Stimulated activated CD8-positive, alpha-beta memory T cell treated with anti-CD3 and anti-CD28 coated beads, Interleukin-4, amount 100 ng/mL, for 48 hours (primary cell): ENCODE data around the gene RNF146.
"Not testable (repeated sequence)": the region's sequence is repeated elsewhere in the genome, so short reads cannot be mapped to it uniquely, and the experiment has no call there.

Experiments
- DNase-seq: peaks from one replicate; pipeline ENCODE4 v3.0.0-alpha.2; 2020

The RNF146 gene

DNA sequence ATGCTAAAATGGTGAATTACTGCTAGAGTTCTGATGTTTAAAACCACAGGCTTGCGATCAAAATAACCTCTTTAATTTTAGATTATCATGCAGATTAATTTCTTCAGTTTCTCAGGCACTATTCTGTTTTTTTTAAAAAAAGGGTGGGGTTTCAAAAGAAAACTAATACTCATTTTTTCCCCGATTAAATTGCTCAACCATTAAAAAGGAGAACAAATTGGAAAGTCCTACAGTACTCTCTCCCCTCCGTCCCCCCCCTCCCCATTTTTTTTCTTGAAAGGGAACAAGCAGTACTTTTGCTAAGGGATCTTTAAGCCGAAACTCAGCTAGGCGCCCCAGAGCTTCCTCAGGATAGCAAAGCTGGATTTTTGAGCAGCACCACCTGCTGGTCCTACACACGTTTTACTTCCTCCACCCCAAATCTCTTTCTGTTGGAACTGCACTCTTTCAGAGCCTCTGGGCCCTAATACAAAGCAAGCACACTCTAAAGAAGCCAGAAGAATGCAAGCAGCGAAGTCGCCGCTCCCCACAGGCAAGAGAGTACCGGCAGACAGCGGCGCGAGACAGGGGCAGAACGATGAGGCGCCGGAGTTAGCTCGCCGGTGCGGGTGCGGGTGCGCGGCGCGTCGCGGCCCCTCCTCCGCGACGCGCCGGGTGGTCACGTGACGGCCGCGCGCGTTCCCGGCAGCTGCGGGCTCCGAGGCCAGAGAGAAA is at the start of gene RNF146:
RNF146 (plus strand) TSS at position 687 of the 714 bp plus-strand sequence. CDS start 13,475 bp downstream, outside the sequence.
- DNase-seq, result peak; percentile 79

DNA sequence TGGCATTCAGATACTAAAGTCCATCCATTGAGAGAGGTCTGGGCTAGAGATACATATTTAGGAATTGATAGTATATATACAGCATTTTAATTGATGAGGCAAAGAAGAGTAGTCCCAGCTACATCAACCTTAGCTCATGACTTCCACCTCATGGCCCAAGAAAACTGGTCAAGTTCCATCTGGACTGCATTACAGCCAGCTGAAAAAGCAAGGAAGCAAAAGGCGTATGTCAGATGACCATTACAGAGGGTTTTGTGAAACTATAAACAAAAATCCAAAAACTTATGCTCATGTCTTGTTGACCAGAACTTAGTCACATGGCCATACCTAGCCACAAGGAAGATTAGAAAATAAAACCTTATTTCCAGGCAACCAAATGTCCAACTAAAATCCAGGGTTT is 46.8 kb upstream of the RNF146 start:
- DNase-seq, result no peak

DNA sequence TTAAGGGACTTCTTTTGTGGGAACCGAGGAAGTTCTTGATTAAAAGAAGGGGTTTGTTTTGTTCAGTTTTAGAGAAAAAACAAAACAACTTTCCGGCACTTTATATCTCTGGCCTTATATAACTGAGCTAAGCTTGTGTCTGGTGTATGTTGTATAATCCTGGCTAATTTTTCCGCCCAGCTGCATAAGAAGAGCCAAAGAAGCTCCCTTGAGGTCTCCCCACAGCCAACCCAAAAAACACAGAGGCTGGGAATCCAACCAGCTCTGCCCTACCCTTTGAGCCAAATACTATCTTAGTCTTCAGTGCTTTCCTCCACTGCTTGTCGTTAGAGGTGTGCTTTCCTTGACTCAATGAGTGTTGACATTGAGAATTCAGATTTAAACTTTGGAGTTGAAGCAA is 45.5 kb upstream of the RNF146 start:
- DNase-seq, result no peak

GRCh38 chr6:127222418-127222817 is 44.2 kb upstream of the RNF146 start:
- DNase-seq, result no peak

DNA sequence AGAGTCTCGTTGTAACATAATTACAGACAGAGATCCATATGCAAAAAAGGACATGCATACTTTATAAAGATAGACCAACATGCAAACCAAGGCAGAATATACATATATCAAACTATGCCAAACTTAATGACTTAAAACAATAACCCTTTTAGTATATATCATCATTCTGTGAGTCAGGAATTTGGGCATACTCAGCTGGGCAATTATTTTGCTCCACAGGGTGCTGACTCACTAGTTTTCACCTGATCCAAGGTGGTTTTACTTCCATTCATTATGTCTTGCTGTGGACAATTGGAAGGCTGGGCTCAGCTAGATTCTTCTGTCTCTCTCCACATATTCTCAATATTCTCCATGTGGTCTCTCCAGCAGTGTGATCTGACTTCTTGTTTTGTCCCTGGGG is 41.2 kb upstream of the RNF146 start:
- no peak for DNase-seq

GRCh38 chr6:127233819-127234218 is 32.8 kb upstream of the RNF146 start:
- not testable (repeated sequence) for DNase-seq

DNA sequence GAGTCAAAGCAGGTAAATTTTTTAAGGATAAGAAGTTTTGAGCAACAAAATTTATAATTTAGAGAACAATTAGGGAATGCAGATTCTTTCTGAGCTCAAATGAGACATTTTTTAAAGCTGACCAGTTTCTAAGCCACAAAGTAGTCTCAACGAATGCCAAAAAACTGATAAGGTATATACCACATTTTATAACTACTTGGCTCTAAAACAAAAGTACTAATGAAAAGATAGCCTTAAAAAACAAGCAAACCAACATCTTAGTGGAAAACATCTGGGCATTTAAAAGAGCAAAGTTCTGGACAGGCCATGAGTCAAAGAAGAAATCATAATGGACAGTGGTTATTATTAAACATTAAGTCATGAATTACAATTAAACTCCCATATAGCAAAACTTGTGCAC is 23.2 kb upstream of the RNF146 start:
- DNase-seq, result no peak

DNA sequence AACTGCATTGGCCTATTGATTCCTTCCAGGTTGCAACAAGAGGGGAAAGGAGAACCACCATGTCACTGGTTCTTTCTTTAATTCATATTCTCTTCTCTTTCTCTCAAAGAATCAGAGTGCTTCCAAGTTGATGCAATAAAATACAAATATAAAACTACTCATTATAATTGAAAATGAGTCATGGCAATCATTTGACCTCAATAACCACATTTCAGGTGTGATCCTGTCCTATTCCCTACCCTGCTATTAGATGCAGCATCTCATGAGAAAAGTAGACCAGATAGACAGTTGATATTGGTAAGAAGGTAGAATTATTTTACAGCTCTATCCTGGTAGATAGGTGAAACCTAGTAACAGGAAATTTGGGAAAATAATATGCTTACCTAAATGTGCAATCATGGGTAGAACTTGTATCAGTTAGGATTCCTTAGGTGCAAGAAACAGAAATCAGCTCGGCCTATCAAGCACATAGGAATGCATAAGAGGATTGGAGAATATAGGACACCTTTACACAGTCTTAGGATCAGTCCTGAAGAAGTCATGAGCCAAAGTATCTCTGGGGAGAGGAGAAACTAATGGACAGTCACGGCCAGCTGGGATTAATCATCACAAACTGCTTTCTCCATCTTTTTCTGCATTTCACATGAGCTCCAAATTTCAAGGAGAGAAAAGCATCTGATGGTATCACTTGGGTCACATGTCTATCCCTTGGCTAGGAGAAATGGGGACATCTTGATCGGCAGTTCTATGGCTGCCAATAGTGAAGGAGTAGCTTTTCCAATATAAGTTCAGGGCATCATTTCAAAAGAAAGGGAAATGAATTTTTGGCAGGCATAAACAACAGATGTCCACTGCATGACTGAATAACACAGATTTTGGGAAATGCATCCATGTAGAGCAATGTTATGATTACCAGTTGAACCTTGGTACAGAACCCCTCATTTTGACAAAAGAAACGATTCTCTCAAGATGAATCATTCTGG is 19.3 kb upstream of the RNF146 start:
- DNase-seq, result no peak

GRCh38 chr6:127249621-127250020 is 17.0 kb upstream of the RNF146 start:
- no peak for DNase-seq

DNA sequence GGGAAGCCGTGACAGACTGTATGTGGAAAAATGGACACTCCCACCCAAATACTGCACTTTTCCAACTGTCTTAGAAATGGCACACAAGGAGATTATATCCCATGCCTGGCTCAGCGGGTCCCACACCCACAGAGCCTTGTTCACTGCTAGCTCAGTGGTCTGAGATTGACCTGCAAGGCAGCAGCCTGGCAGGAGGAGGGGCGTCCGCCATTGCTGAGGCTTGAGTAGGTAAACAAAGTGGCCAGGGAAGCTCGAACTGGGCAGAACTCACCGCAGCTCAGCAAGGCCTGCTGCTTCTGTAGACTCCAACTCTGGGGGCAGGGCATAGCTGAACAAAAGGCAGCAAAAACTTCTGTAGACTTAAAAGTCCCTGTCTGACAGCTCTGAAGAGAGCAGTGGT is 11.4 kb upstream of the RNF146 start:
- DNase-seq, result no peak

DNA sequence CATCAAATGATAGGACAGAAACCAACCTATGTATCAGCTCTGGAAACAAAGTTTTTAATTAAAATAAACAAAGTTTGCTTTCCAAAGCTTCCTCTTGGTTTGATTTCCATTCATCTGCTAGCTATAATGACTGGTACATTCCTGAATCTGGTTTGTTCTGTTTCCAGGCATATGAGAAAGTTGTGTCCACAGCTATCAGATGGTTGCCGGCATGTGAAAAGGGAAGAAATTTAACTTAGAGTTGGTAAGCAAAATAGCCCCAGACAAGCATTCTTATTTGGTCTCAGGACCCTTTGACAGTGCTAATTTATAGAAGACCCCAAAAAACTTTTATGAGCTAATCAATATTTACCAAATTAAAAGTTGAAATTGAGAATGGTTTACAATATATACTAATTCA is 3.8 kb upstream of the RNF146 start:
- no peak for DNase-seq

GRCh38 chr6:127263481-127263880 is 3.2 kb upstream of the RNF146 start:
- no peak for DNase-seq

GRCh38 chr6:127266892-127267645 is 405 bp downstream of the RNF146 start:
- DNase-seq, result peak; percentile 70

DNA sequence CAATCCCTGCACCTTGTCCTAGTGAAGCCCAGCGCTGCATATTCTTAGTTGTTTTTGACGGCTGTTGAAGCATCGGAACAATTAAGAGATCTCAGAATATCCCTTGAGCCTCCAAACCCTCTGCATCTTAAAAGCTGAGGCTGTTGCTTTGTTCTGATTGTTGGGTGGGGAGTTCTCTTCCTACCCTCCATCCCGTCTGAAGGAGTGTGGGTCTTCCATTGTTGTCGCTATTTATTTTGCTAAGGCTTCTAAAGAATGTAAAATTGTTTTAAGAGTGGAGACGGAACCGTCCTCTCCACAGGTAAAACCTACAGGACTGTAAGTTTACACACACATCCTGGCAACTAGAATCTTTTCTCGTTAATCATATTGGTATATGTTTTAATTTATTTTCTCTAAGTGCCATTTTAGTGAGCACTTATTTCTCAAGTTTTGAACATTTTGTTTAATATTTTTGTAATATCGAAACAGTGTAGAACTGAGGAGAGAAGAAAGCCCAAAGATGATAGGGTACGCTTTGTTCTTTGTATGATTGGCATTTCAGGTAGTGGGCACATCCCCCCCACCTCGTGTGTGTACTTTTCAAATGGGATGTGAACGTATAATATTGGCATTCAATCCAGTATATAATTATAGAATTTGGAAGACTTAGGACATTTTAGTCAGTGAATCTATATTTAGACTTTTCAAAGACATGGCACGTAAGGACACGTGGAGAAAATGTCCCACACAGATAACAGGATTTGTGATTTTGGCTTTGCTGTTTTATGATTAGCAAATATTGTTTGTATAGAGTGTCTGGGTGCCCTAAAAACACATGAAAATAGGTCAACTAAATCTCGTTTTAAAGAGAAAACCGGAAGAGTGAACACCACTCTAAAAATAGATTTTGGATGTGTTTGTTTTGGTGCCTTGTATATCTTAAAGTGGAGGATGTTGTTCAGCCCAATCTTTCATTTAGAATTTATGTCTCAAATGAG is 1.3 kb downstream of the RNF146 start:
- DNase-seq, result no peak

DNA sequence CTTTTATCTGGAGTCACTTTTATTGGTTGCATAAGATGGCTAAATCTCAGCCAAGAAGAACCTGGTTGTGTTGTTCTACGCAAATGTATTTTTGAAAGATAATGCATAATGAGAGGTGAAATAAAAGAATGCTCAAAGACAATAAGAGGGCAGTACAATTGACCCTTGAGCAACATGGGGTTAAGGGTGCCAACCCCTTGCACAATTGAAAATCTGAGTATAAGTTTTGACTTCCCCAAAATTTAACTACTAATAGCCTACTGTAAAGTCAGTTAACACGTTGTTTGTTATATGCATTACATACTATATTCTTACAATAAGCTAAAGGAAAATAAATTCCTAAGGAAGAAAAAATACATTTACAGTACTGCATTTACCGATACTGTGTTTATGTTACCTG is 5.9 kb downstream of the RNF146 start:
- no peak for DNase-seq

DNA sequence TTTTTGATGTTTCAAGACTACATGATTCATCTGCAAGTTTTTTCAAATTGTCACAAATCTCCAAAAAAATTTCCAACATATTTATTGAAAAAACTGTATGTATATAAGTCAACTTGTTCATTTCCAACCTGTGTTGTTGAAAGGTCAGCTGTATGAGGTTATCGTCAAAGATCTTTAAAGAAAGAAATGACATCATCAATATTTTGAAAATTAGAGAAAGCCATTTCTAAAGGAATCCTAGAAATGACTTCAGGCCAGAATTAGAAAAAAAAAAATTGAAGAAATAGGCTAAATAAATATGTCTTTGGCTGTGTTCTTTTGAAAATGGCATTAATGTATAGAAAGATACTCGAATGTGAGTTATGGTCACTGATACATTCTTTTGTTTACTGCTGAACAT is 6.8 kb downstream of the RNF146 start:
- DNase-seq, result no peak

- DNase-seq, result no peak
Observed at GRCh38 chr6:127276331-127276730, 9.7 kb downstream of the RNF146 start.

DNA sequence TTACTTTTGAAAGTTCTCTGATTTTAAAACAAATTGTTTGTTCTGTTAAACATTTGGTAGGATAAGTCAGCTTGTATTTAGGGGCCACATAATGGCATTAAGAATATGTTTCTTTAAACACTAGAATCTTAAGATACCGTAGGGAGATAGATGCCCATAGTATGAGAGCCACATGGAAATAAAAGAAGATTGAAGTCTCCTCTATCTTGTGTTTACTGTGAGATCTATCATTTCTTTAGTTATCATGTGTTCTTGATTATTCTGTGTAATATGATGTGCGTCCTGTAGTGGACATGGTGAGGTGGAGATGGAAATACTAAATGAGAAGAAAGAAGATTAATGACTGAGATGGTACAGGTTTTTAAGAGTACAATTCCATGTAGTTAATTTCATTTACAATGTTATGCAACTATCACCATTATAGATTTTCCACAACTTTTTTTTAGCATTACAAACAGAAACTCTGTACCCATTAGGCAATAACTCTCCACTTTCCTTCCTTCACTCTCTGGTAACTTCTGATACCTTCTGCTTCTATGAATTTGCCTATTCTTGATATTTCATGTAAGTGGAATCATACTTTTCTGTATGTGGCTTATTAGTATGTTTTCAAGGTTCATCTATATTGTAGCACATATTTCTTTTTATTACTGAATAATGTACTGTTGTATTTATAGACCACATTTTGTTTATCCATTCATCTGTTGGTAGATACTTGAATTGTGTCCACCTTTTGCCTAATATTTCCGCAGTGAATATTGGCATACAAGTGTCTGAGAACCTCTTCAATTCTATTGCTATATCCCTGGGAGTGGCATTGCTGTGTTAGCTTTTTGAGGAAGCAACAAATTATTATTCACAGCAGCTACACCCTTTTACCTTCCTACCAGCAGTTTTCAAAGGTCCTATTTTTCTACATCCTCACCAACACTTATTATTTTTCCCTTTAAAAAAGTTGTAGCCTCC is 11.5 kb downstream of the RNF146 start:
- DNase-seq, result no peak

DNA sequence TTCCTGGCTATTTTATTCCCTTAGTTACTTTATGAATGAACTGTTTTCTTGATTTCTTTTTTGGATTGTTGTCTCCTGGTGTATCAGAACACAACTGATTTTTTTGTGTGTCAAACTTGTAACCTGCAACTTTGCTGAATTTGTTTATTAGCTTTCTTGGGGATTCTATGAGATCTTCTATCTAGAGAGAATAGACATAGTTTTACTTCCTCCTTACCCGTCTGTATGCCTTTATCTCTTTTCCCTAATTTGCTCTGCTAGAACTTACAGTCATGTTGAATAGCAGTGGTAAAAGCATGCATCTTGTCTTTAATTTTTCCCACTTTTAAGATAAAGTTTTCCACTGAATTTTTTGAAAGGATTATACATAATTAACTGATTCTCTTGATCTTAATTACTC is 13.2 kb downstream of the RNF146 start:
- DNase-seq, result no peak

- DNase-seq, result no peak
Observed at GRCh38 chr6:127282184-127282583, 15.5 kb downstream of the RNF146 start.

- DNase-seq, result no peak
Observed at GRCh38 chr6:127288705-127289104, 22.0 kb downstream of the RNF146 start.
